ENCODE data around the gene MYO9B.
A peak's percentile ranks its signal among the peaks of the same experiment; 100 is the strongest.

Gene MYO9B

GRCh38 chr19:17211547-17212446 lies 136.2 kb downstream of the MYO9B start:
- no peak for DNase-seq (ENCODE audit: low read depth in 2 of 2)

GRCh38 chr19:17213334-17213733 lies 137.8 kb downstream of the MYO9B start:
- no peak for DNase-seq (ENCODE audit: low read depth in 2 of 2)

- DNase-seq (ENCODE audit: low read depth in 2 of 2), result no peak
These were observed 139.0 kb downstream of the MYO9B start for GRCh38 chr19:17214508-17215126.

- DNase-seq (ENCODE audit: low read depth in 2 of 2), result peak; percentile 67 to 78
These were observed 139.8 kb downstream of the MYO9B start, which contains the start of gene USE1 for GRCh38 chr19:17215127-17215971. Gene USE1 (plus strand): TSS chr19:17215357. CDS start chr19:17215406, 49 bp downstream.

- DNase-seq (ENCODE audit: low read depth in 2 of 2), result no peak
These were observed 140.6 kb downstream of the MYO9B start for GRCh38 chr19:17216058-17216670.

GRCh38 chr19:17219286-17219685 lies 143.7 kb downstream of the MYO9B start:
- DNase-seq (ENCODE audit: low read depth in 2 of 2), result no peak

GRCh38 chr19:17220207-17220758 lies 144.7 kb downstream of the MYO9B start:
- DNase-seq (ENCODE audit: low read depth in 2 of 2), result no peak

- no peak for DNase-seq (ENCODE audit: low read depth in 2 of 2)
These were observed 149.5 kb downstream of the MYO9B start for GRCh38 chr19:17225053-17225452.

- peak; percentile 93 to 94 for DNase-seq (ENCODE audit: low read depth in 2 of 2)
These were observed 150.7 kb downstream of the MYO9B start, which contains the start of gene OCEL1 for GRCh38 chr19:17226002-17226933. Gene OCEL1 (plus strand): TSS chr19:17226226. CDS start chr19:17226248, 22 bp downstream.

- no peak for DNase-seq (ENCODE audit: low read depth in 2 of 2)
These were observed 152.3 kb downstream of the MYO9B start for GRCh38 chr19:17227798-17228367.

- DNase-seq (ENCODE audit: low read depth in 2 of 2), result no peak
These were observed 154.3 kb downstream of the MYO9B start for GRCh38 chr19:17229890-17230289.

GRCh38 chr19:17232258-17232657 lies 156.7 kb downstream of the MYO9B start:
- DNase-seq (ENCODE audit: low read depth in 2 of 2), result no peak

- DNase-seq (ENCODE audit: low read depth in 2 of 2), result no peak
These were observed 159.3 kb downstream of the MYO9B start for GRCh38 chr19:17234911-17235299.

GRCh38 chr19:17235300-17235970 lies 159.9 kb downstream of the MYO9B start:
- DNase-seq (ENCODE audit: low read depth in 2 of 2), result peak; percentile 39 to 46

- no peak for DNase-seq (ENCODE audit: low read depth in 2 of 2)
These were observed 160.6 kb downstream of the MYO9B start for GRCh38 chr19:17235971-17236777.

GRCh38 chr19:17236811-17237543 lies 161.4 kb downstream of the MYO9B start:
- no peak for DNase-seq (ENCODE audit: low read depth in 2 of 2)
